ENCODE measurements around the gene ITGA1.

Gene ITGA1

DNA sequence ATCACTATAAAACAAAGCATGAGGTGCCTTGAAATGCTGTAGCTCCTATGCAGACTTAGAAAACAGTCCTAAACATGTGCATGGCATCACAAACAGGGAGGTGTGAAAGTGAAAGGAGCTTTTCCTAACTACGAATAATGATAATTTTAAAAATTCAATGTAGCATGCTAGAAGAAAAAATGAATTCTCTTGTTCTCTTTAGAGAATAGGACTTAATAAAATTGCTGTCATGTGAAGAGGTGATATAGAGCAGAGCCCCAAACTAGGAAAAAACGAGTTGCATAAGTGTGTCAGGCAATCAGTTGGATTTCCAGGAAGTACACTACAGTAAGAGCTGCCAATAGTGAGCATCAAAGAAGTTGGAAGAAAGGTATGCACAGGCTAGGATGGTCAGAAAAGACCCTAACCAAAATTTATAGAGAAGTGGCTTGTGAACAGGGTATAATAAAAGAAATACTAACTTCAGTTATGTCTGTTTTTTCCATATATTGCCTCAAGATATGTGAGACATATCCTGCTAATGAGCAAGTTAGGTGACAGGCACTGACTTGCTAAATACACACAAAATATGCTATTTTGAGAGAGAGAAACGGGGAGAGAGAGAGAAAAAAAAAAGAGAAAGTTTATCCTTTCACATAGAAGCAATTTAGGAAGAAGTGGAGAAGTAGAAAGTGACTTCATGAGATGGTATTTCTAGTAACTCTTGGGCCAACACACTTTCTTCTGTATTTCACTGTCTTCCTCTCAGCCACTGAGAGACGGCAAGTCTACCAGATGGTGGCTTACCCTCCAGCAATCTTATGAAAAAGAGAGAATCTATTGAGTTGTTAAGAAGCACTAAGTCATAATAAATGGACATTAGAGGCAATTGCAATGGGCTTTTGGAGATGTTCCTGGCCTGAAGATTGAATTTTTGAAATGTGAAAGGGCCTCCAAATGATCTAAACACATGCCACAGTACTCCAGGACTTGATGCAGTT is 219.5 kb downstream of the ITGA1 start:
- no peak for FAIRE-seq

DNA sequence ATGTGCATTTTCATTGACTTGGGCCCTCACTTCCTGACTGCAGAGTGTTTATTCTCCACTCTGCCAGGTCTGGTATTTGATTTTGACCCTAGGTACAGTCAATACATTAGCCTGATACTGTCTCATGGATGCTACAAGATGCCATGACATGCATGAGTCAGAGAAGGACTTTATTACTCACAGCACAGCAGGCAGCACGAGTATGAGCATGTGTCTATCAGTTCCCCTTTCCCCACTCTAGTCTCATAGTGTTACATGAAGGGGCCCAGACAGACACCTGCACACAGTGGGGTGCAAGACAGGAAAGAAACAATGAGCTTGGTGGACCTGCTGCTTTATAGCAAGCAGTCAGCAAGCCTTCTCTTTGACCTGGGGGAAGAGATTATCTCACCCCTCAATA is 221.0 kb downstream of the ITGA1 start:
- no peak for FAIRE-seq

Measured in islet of Langerhans (tissue), 1 donor.